ENCODE results near the gene RNGTT. TPM values are rescaled to one million over a fixed set of nuclear protein-coding genes. Genes with fewer than 3 reads are reported as not detected.

RNGTT gene
- total RNA-seq, 2 experiments from 2014 or later, result 22.1 to 22.2 TPM

- ChIA-PET POLR2A (no interaction called here), CTCF (no interaction called here)
- Mint-ChIP-seq H3K9me3 (peaks cover 41% of the 10 kb centered on the region), H3K4me1 (ENCODE audit: low read depth) (peaks cover 4% of the 10 kb centered on the region), H3K4me3 (no peak overlapping the region), H3K27me3 (no peaks in the 10 kb centered on the region), H3K27ac (no peak overlapping the region), H3K36me3 (ENCODE audit: low read depth) (peaks cover 74% of the 10 kb centered on the region)
- ATAC-seq (no peak), DNase-seq (no peak)
- intact Hi-C loops (cut with micrococcal nuclease), result no loop called here
- TF ChIP-seq CTCF (IDR thresholded peaks at IDR 0.05), result no peak
These were observed 302.3 kb downstream of the RNGTT start for GRCh38 chr6:88661136-88661535.

DNA sequence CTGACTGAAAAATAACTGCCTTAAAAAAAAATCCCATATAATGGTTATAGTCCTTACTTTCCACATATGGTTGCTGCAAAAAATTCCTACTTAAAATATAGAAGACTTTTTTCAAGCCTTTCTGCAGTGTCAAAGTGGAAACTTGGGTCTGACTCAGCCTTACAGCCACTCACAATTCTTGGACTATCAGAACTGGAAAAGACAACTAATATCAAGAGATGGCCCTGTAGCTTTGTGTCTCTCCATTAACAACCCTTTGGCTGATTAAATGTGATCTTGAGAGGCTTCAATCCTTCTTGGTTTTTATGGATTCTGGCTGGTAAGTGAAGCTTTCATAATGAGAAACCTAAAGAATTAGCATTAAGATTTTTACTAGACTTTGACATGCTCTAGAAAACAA, 307.8 kb downstream of the RNGTT start:
- peaks cover 15% of the 10 kb centered on the region for H3K9me3 Mint-ChIP-seq
- no peak overlapping the region for H3K4me3 Mint-ChIP-seq
- peaks cover 34% of the 10 kb centered on the region for H3K36me3 Mint-ChIP-seq (ENCODE audit: low read depth)
- TF ChIP-seq CTCF (IDR thresholded peaks at IDR 0.05), result no peak
- H3K4me1 Mint-ChIP-seq (ENCODE audit: low read depth), result peaks cover 3% of the 10 kb centered on the region
- ChIA-PET CTCF (no interaction called here), POLR2A (no interaction called here)
- no peak for DNase-seq
- H3K27ac Mint-ChIP-seq, result no peak overlapping the region
- no peaks in the 10 kb centered on the region for H3K27me3 Mint-ChIP-seq
- intact Hi-C loops (cut with micrococcal nuclease), result no loop called here
- no peak for ATAC-seq

DNA sequence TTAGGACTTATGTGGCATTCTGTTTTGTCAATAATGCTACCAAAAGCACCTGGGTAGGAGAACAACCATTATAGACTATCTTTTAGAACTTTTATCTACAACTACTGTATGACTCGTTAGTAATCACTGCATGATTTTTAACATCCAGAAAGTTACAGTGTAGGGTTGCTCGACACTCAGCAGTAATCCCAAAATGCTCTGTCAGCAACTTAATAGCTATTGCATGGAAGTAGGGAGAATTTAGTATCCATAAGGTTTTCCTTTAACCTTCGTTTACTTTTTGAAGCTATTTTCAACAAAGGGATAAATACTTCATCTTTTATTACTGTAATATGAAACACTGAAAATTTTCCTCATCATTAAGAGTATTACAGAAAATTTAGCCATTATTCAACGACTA, 309.5 kb downstream of the RNGTT start:
- peaks cover 22% of the 10 kb centered on the region for H3K36me3 Mint-ChIP-seq (ENCODE audit: low read depth)
- ChIA-PET CTCF (no interaction called here), POLR2A (no interaction called here)
- H3K9me3 Mint-ChIP-seq, result peaks cover 2% of the 10 kb centered on the region
- ATAC-seq, result no peak
- H3K27ac Mint-ChIP-seq, result no peak overlapping the region
- H3K27me3 Mint-ChIP-seq, result no peaks in the 10 kb centered on the region
- intact Hi-C loops (cut with micrococcal nuclease), result no loop called here
- no peak overlapping the region for H3K4me3 Mint-ChIP-seq
- DNase-seq, result no peak
- no peak for TF ChIP-seq CTCF (IDR thresholded peaks at IDR 0.05)
- H3K4me1 Mint-ChIP-seq (ENCODE audit: low read depth), result peaks cover 5% of the 10 kb centered on the region

GRCh38 chr6:88651400-88651799, 312.0 kb downstream of the RNGTT start:
- H3K36me3 Mint-ChIP-seq (ENCODE audit: low read depth), result peaks cover 9% of the 10 kb centered on the region
- intact Hi-C loops (cut with micrococcal nuclease), result no loop called here
- ATAC-seq, result no peak
- H3K27ac Mint-ChIP-seq, result no peak overlapping the region
- H3K4me3 Mint-ChIP-seq, result no peak overlapping the region
- no peaks in the 10 kb centered on the region for H3K27me3 Mint-ChIP-seq
- peaks cover 5% of the 10 kb centered on the region for H3K4me1 Mint-ChIP-seq (ENCODE audit: low read depth)
- no peaks in the 10 kb centered on the region for H3K9me3 Mint-ChIP-seq
- POLR2A ChIA-PET, result no interaction called here
- no peak for DNase-seq
- TF ChIP-seq CTCF (IDR thresholded peaks at IDR 0.05), result no peak
- CTCF ChIA-PET, result no interaction called here

GRCh38 chr6:88650979-88651378, 312.4 kb downstream of the RNGTT start:
- Mint-ChIP-seq H3K36me3 (ENCODE audit: low read depth) (peaks cover 9% of the 10 kb centered on the region), H3K4me1 (ENCODE audit: low read depth) (peaks cover 5% of the 10 kb centered on the region), H3K4me3 (no peak overlapping the region), H3K27ac (no peak overlapping the region), H3K27me3 (no peaks in the 10 kb centered on the region), H3K9me3 (no peaks in the 10 kb centered on the region)
- no peak for ATAC-seq
- intact Hi-C loops (cut with micrococcal nuclease), result no loop called here
- ChIA-PET POLR2A (no interaction called here), CTCF (no interaction called here)
- TF ChIP-seq CTCF (IDR thresholded peaks at IDR 0.05), result no peak
- no peak for DNase-seq

Measured in activated CD8-positive, alpha-beta T cell treated with anti-CD3 and anti-CD28 coated beads for 36 hours (primary cell).